HFFc6 (cell line): Measurements from ENCODE around the gene SNRPA1. TPM values are rescaled to one million over a fixed set of nuclear protein-coding genes. Genes with fewer than 3 reads are reported as not detected.
A peak's percentile ranks its signal among the peaks of the same experiment; 100 is the strongest.

Experiments
- DNase-seq: peaks from one replicate; pipeline ENCODE4 v3.0.0-alpha.2; 2018
- H3K27ac Mint-ChIP-seq: 2 replicates; pipeline ENCODE4 v1.8.0; 2020; ENCODE audit warnings: mild to moderate bottlenecking, mixed read lengths
- H3K27me3 Mint-ChIP-seq: 2 replicates; pipeline ENCODE4 v1.8.0; 2021; ENCODE audit warnings: mild to moderate bottlenecking, moderate library complexity, mixed read lengths; ENCODE audit not compliant: insufficient read depth
- H3K36me3 Mint-ChIP-seq: 2 replicates; pipeline ENCODE4 v1.8.0; 2021; ENCODE audit warnings: low read depth, mixed read lengths
- H3K4me1 Mint-ChIP-seq: 2 replicates; pipeline ENCODE4 v1.8.0; 2020; ENCODE audit warnings: low read depth, mixed read lengths
- H3K4me3 Mint-ChIP-seq: 2 replicates; pipeline ENCODE4 v1.8.0; 2020; ENCODE audit warnings: mild to moderate bottlenecking, moderate library complexity, mixed read lengths
- H3K9me3 Mint-ChIP-seq: 2 replicates; pipeline ENCODE4 v1.8.0; 2020; ENCODE audit warnings: mild to moderate bottlenecking, mixed read lengths
- total RNA-seq, 6 experiments: library from RNA; stranded (reverse); fragmentation: NEBNext Ultra II Directional; extraction: Animal tissue kit (Norgen Biotek cat#: 25700); gene quantifications; 2 replicates in 1 of 6; 3 replicates in 5 of 6; pipeline ENCODE4 v1.2.3, GENCODE V29; 2021
- TF ChIP-seq, protein P1 (sequence below): fragments of 200-600 bp; sonication (generic); IDR thresholded peaks from 2 replicates; pipeline ENCODE4 v1.5.0; 2021; ENCODE audit warnings: antibody characterized with exemption, mild to moderate bottlenecking

SNRPA1 gene
- total RNA-seq, 6 experiments from 2014 or later = 54.9 to 78.8 (median 64.5) TPM

DNA sequence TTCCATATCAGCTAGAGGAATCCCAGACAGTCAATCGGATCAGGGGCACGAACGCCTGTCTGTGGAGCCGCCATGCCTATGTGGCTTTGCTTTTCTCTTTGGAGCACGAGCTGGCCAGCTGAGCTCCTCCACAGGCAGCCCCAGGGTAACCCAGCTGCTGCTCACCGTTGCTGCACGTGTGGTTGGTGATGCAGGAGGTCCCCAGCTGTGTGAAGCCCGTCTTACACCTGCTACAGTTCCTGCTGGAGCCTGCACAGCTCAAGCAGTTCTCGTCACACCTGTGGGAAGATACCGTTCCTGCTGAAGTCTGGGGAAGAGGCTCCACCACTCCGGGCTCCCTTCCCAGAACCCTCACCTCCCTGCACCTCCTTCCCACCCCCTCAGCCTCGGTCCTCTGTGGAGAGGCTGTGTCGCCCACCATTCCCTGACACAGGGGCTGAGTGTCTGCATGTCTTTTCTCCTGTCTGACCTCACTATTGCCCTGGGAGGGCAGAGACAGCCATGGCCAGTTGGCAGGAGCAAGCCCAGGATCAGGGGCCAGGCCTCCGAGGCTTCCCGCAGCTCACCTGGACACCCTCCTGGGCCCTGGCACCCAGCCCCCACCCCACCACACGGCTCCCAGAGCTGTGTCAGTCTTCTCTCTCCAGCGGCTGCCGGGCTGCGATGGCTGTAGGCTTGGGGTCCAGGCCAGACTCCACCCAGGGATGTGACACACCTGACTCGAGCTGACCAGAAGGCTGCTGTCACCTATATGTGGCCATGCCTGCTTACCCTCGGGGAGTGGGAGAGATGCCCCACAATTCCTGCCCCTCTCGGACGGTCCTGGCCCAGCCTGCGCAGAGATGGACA, 12.2 kb upstream of the SNRPA1 start:
- Mint-ChIP-seq H3K9me3 (no peaks in the 10 kb centered on the region), H3K4me3 (no peak overlapping the region), H3K36me3 (no peaks in the 10 kb centered on the region), H3K4me1 (no peaks in the 10 kb centered on the region), H3K27me3 (peaks cover 31% of the 10 kb centered on the region), H3K27ac (no peak overlapping the region)
- TF ChIP-seq, protein P1, sequence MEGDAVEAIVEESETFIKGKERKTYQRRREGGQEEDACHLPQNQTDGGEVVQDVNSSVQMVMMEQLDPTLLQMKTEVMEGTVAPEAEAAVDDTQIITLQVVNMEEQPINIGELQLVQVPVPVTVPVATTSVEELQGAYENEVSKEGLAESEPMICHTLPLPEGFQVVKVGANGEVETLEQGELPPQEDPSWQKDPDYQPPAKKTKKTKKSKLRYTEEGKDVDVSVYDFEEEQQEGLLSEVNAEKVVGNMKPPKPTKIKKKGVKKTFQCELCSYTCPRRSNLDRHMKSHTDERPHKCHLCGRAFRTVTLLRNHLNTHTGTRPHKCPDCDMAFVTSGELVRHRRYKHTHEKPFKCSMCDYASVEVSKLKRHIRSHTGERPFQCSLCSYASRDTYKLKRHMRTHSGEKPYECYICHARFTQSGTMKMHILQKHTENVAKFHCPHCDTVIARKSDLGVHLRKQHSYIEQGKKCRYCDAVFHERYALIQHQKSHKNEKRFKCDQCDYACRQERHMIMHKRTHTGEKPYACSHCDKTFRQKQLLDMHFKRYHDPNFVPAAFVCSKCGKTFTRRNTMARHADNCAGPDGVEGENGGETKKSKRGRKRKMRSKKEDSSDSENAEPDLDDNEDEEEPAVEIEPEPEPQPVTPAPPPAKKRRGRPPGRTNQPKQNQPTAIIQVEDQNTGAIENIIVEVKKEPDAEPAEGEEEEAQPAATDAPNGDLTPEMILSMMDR = no peak
- no peak for DNase-seq

DNA sequence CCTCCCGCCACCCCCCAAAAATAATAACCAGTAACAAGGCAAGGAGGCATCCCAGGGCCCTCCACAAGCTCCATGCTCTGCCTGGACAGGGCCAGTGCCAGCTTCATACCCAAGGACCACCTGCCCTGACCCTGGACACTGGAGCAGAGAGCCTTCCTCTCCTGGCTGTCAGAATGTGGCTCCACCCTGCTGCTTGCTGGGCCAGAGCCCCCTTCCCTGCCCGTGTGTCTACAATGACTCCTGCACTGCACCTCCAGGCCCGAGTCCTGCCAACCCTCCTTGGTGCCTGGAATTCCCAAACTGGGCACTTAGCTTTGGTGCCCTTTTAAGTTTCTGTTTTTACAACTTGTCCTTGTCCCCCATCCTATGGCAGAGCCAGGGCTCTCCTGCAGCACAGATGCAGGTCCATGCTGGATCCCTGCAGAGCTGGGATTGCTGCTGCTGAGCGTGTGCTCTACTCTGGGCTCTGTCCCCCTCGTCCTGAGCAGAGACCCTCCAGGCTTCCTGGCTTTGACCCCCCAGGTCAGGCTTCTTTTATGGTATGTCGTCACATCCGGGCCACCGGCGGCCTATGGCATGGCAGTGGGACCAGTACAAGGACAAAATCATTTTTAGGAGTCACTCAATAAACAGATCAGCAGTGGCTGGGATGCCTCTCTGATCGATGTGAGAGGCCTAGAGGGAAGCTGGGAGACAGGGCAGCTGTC, 11.4 kb upstream of the SNRPA1 start:
- no peak for DNase-seq
- H3K4me1 Mint-ChIP-seq = no peaks in the 10 kb centered on the region
- H3K4me3 Mint-ChIP-seq = no peak overlapping the region

DNA sequence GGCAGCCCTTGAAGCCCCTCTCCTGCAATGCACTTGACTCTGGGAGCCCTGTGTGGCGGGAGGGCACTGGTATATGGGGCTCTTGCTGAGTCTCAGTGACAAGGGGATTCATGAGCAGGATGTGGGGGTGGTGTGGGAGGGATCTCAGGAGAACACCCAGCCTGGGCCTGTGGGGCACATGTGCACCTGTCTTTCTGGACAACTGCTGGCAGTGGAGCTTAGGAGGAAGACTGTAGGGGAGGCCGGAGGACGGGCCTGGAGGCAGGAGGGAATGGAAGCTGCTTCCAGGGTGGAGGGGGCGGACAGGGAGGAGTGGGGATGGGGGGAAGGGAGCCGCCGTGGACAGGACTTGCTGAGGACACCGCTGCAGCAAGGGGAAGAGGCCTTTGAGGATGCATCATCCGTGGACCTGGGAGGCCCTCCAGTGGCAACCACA, 10.8 kb upstream of the SNRPA1 start:
- H3K27ac Mint-ChIP-seq = no peak overlapping the region
- no peak overlapping the region for H3K4me3 Mint-ChIP-seq
- TF ChIP-seq, protein P1 = no peak
- no peaks in the 10 kb centered on the region for H3K36me3 Mint-ChIP-seq
- no peaks in the 10 kb centered on the region for H3K9me3 Mint-ChIP-seq
- no peak for DNase-seq
- no peaks in the 10 kb centered on the region for H3K4me1 Mint-ChIP-seq
- H3K27me3 Mint-ChIP-seq = peaks cover 35% of the 10 kb centered on the region

More for the DNA sequence above, 11.4 kb upstream of the SNRPA1 start:
- Mint-ChIP-seq H3K27me3 (peaks cover 35% of the 10 kb centered on the region), H3K27ac (no peak overlapping the region), H3K36me3 (no peaks in the 10 kb centered on the region), H3K9me3 (no peaks in the 10 kb centered on the region)
- TF ChIP-seq, protein P1 = no peak

DNA sequence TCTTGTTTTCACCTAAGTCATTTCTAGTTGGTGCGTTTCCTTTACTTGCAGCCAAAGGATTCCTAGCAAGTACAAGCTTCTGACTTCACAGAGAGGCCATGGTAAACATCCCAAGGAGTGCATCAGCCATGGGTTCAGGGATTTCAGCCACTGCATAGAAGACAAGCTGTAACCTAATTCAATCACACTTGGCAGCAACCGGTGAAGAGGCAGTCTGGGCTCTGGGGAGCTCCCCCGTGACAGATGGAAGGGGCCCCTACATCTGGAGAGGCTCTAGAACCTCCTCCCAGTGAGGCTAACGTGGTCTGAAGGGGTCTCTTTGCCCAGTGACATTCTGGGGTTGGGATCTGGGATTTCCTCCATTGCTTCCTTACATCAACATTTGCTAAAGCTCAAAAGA, 8.4 kb upstream of the SNRPA1 start:
- H3K27ac Mint-ChIP-seq = no peak overlapping the region
- no peaks in the 10 kb centered on the region for H3K4me1 Mint-ChIP-seq
- TF ChIP-seq, protein P1 = no peak
- H3K9me3 Mint-ChIP-seq = no peaks in the 10 kb centered on the region
- H3K36me3 Mint-ChIP-seq = no peaks in the 10 kb centered on the region
- peaks cover 35% of the 10 kb centered on the region for H3K27me3 Mint-ChIP-seq
- no peak overlapping the region for H3K4me3 Mint-ChIP-seq
- no peak for DNase-seq

DNA sequence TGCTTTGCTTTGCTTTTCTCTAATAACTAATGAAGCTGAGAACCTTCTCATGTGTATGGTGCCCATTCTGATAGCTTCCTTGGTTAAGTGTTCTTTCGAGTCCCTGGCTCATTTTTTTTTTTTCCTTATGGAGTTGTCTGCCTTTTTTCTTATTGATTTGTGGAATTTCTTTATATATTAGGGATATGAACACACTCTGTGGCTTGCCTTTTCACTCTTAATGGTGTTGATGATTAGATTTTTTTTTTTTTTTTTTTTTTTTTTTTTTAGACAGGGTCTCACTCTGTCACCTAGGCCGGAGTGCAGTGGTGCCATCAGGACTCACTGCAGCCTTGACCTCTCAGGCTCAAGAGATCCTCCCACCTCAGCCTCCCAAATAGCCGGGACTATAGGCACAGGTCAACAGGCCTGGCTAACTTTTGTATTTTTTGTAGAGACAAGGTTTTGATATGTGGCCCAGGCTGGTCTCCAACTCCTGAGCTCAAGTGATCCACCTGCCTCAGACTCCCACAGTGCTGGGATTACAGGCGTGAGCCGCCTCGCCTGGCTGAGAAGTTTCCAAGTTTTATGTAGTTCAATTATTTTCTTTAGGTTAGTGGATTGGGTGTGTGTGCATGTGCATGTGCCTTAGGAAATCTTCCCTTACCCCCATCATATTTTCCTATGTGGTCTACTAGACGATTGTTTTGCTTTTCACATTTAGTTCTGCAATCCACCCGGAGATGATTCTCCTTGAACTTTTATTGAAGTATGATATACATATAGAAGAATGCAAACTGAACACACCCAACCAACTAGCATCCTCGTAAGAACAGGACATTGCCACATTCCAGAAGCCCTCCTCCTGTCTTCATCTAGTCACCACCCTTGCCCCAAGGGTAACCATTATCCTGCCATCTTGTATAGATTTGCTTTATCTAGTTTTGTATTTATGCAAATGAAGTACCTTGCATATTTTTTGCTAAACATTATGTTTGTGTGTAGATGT, 1.7 kb upstream of the SNRPA1 start:
- H3K4me1 Mint-ChIP-seq = peaks cover 36% of the 10 kb centered on the region
- H3K27me3 Mint-ChIP-seq = no peaks in the 10 kb centered on the region; the same call in 1 of the 2 replicates
- peaks cover 7% of the 10 kb centered on the region; the same call in 1 of the 2 replicates for H3K9me3 Mint-ChIP-seq
- peak overlapping the region; percentile 73 for H3K27ac Mint-ChIP-seq
- peaks cover 17% of the 10 kb centered on the region for H3K36me3 Mint-ChIP-seq
- TF ChIP-seq, protein P1 = no peak
- peak; percentile 59 for DNase-seq
- H3K4me3 Mint-ChIP-seq = peak overlapping the region; percentile 99
